Measurements from ENCODE around the gene CD9. TPM values are rescaled to one million over a fixed set of nuclear protein-coding genes. Genes with fewer than 3 reads are reported as not detected.
A peak's percentile ranks its signal among the peaks of the same experiment; 100 is the strongest.

Gene CD9
- total and polyA plus RNA-seq, 4 donors, result 240 to 425 (median 379) TPM

- H3K27me3 ChIP-seq (ENCODE audit: control insufficient read depth in 3 of 3, insufficient read depth in 3 of 3, low read length in 2 of 3), result no peaks in the 10 kb centered on the region
- no peak overlapping the region for H3K27ac ChIP-seq (ENCODE audit: low read depth in 1 of 2, low read length in 1 of 2)
- peaks cover 0 to 8% (median 0%) of the 10 kb centered on the region in 5 donors for H3K4me1 ChIP-seq (ENCODE audit: control insufficient read depth in 5 of 5, insufficient read depth in 5 of 5, low read length in 5 of 5)
- no peaks in the 10 kb centered on the region for H3K9me3 ChIP-seq (ENCODE audit: control insufficient read depth in 4 of 4, insufficient read depth in 3 of 4, low read length in 3 of 4)
- DNase-seq (no peak), ATAC-seq (ENCODE audit: insufficient read depth, low FRiP score) (no peak)
- TF ChIP-seq CTCF (IDR thresholded peaks at IDR 0.05; ENCODE audit: control extremely low read depth, extremely low read depth), result no peak
- H3K36me3 ChIP-seq (ENCODE audit: control insufficient read depth in 4 of 4, insufficient read depth in 4 of 4, low read length in 4 of 4), result no peaks in the 10 kb centered on the region
- H3K4me3 ChIP-seq, result no peak overlapping the region
- 90 to 91% methylated on average over 13 of the region's 13 CpGs for WGBS, 2 donors
- no peak overlapping the region for H3K9ac ChIP-seq (ENCODE audit: insufficient read depth in 1 of 2, low read length in 2 of 2)
Measured at GRCh38 chr12:6192604-6193380, 7.4 kb upstream of the CD9 start.

DNA sequence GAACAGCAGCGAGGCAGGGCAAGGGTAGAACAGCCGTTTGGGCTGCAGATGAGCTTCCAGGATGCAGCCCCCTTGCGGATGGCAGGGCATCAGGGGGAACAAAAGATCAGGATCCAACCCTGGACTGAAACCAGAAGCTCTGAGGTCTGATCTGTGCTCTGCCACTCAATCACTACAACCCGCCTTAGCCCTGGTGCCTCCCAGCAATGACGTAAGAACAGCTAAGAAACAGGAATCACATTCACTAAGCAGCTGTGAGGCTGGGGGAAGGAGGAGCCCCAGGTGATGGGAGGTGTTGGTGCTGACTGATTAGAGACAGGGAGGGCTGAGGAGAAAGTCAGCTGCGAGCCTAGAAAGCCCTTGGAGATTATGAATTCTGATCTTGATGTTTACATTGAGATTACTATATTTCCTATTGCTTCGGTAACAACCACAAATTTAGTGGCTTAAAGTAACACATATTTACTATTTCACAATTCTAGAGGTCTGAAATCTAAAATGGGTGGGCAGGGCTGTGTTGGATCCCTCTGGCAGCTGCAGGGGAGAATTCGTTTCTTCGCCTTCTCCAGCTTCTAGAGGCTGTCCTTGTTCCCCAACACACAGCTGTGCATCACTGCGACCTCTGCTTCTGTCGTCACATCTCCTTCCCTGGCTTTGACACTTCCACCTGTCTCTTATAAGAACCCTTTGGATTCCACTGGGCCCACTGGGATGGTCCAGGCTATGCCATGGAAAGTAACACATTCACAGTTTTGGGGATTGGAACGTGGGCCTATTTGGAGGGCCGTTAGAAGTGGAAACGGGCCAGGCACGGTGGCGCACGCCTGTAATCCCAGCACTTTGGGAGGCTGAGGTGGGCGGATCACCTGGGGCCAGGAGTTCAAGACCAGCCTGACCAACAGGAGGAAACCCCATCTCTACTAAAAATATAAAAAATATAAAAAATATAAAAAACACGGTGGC lies 6.1 kb upstream of the CD9 start:
- Histone ChIP-seq H3K9ac (ENCODE audit: insufficient read depth in 1 of 2, low read length in 2 of 2) (no peak overlapping the region), H3K4me1 (ENCODE audit: control insufficient read depth in 5 of 5, insufficient read depth in 5 of 5, low read length in 5 of 5) (peaks cover 0 to 11% (median 0%) of the 10 kb centered on the region in 5 donors), H3K4me3 (no peak overlapping the region), H3K27me3 (ENCODE audit: control insufficient read depth in 3 of 3, insufficient read depth in 3 of 3, low read length in 2 of 3) (peaks cover 0 to 4% (median 0%) of the 10 kb centered on the region in 3 donors), H3K9me3 (ENCODE audit: control insufficient read depth in 4 of 4, insufficient read depth in 3 of 4, low read length in 3 of 4) (no peaks in the 10 kb centered on the region), H3K27ac (ENCODE audit: low read depth in 1 of 2, low read length in 1 of 2) (peak overlapping the region in 1 of 2 donors; percentile 11), H3K36me3 (ENCODE audit: control insufficient read depth in 4 of 4, insufficient read depth in 4 of 4, low read length in 4 of 4) (no peaks in the 10 kb centered on the region)
- no peak for TF ChIP-seq CTCF (IDR thresholded peaks at IDR 0.05; ENCODE audit: control extremely low read depth, extremely low read depth)
- 75 to 80% methylated on average over 19 of the region's 19 CpGs for WGBS, 2 donors
- no peak for ATAC-seq (ENCODE audit: insufficient read depth, low FRiP score)
- peak; percentile 52 to 64 (median 54) for DNase-seq

GRCh38 chr12:6195665-6196535 lies 4.3 kb upstream of the CD9 start:
- Histone ChIP-seq H3K9ac (ENCODE audit: insufficient read depth in 1 of 2, low read length in 2 of 2) (no peak overlapping the region), H3K4me3 (no peak overlapping the region), H3K4me1 (ENCODE audit: control insufficient read depth in 5 of 5, insufficient read depth in 5 of 5, low read length in 5 of 5) (peaks cover 0 to 22% (median 0%) of the 10 kb centered on the region in 5 donors), H3K9me3 (ENCODE audit: control insufficient read depth in 4 of 4, insufficient read depth in 3 of 4, low read length in 3 of 4) (no peaks in the 10 kb centered on the region), H3K36me3 (ENCODE audit: control insufficient read depth in 4 of 4, insufficient read depth in 4 of 4, low read length in 4 of 4) (no peaks in the 10 kb centered on the region), H3K27me3 (ENCODE audit: control insufficient read depth in 3 of 3, insufficient read depth in 3 of 3, low read length in 2 of 3) (peaks cover 0 to 6% (median 0%) of the 10 kb centered on the region in 3 donors), H3K27ac (ENCODE audit: low read depth in 1 of 2, low read length in 1 of 2) (peak overlapping the region in 1 of 2 donors; percentile 44)
- ATAC-seq (ENCODE audit: insufficient read depth, low FRiP score) (no peak), DNase-seq (peak; percentile 84 to 85 (median 85))
- peak; percentile 90 for TF ChIP-seq CTCF (IDR thresholded peaks at IDR 0.05; ENCODE audit: control extremely low read depth, extremely low read depth)
- WGBS, 2 donors, result 38 to 41% methylated on average over 10 of the region's 10 CpGs

Measured in lung (tissue), 12 donors.